ENCODE measurements around the gene NT5C1A.

Gene NT5C1A

GRCh38 chr1:39659538-39659937 lies 12.4 kb downstream of the NT5C1A start:
- Histone ChIP-seq H3K27ac (ENCODE audit: low read length) (no peak overlapping the region), H3K79me2 (ENCODE audit: low read length) (no peaks in the 10 kb centered on the region), H3K9me3 (ENCODE audit: insufficient read depth, low read length) (no peaks in the 10 kb centered on the region), H2AFZ (ENCODE audit: low read depth, low read length) (no peak overlapping the region), H3K9ac (ENCODE audit: low read length) (no peak overlapping the region), H3K4me3 (ENCODE audit: low read length) (no peak overlapping the region), H3K4me2 (ENCODE audit: low read length) (no peak overlapping the region), H3K27me3 (ENCODE audit: low read depth, low read length) (no peaks in the 10 kb centered on the region), H3K4me1 (ENCODE audit: low read length) (peaks cover 20% of the 10 kb centered on the region), H4K20me1 (ENCODE audit: insufficient read depth, low read length) (no peaks in the 10 kb centered on the region), H3K36me3 (replicated peaks; ENCODE audit: low read depth, low read length) (no peaks in the 10 kb centered on the region)
- TF ChIP-seq EZH2phosphoT487 (IDR thresholded peaks at IDR 0.05; ENCODE audit: low read depth): no peak
- no peak for TF ChIP-seq CTCF (IDR thresholded peaks at IDR 0.05; ENCODE audit: low read depth, low read length)

- H2AFZ ChIP-seq (ENCODE audit: low read depth, low read length): no peak overlapping the region
- H3K27ac ChIP-seq (ENCODE audit: low read length): no peak overlapping the region
- H4K20me1 ChIP-seq (ENCODE audit: insufficient read depth, low read length): no peaks in the 10 kb centered on the region
- no peak overlapping the region for H3K9ac ChIP-seq (ENCODE audit: low read length)
- TF ChIP-seq CTCF (IDR thresholded peaks at IDR 0.05; ENCODE audit: low read depth, low read length) (no peak), EZH2phosphoT487 (IDR thresholded peaks at IDR 0.05; ENCODE audit: low read depth) (no peak)
- no peaks in the 10 kb centered on the region for H3K79me2 ChIP-seq (ENCODE audit: low read length)
- H3K27me3 ChIP-seq (ENCODE audit: low read depth, low read length): no peaks in the 10 kb centered on the region
- no peak overlapping the region for H3K4me3 ChIP-seq (ENCODE audit: low read length)
- no peak overlapping the region for H3K4me2 ChIP-seq (ENCODE audit: low read length)
- H3K9me3 ChIP-seq (ENCODE audit: insufficient read depth, low read length): no peaks in the 10 kb centered on the region
- no peaks in the 10 kb centered on the region for H3K36me3 ChIP-seq (replicated peaks; ENCODE audit: low read depth, low read length)
- peaks cover 20% of the 10 kb centered on the region for H3K4me1 ChIP-seq (ENCODE audit: low read length)
Observed at GRCh38 chr1:39659110-39659509, 12.8 kb downstream of the NT5C1A start.

GRCh38 chr1:39657923-39658485 lies 13.9 kb downstream of the NT5C1A start:
- peak; percentile 71 for TF ChIP-seq CTCF (IDR thresholded peaks at IDR 0.05; ENCODE audit: low read depth, low read length)
- no peak for TF ChIP-seq EZH2phosphoT487 (IDR thresholded peaks at IDR 0.05; ENCODE audit: low read depth)
- Histone ChIP-seq H3K27me3 (ENCODE audit: low read depth, low read length) (no peaks in the 10 kb centered on the region), H3K79me2 (ENCODE audit: low read length) (no peaks in the 10 kb centered on the region), H3K9me3 (ENCODE audit: insufficient read depth, low read length) (no peaks in the 10 kb centered on the region), H3K36me3 (replicated peaks; ENCODE audit: low read depth, low read length) (no peaks in the 10 kb centered on the region), H3K4me3 (ENCODE audit: low read length) (peak overlapping the region; percentile 82), H3K4me1 (ENCODE audit: low read length) (peaks cover 18% of the 10 kb centered on the region), H3K9ac (ENCODE audit: low read length) (peak overlapping the region; percentile 66), H2AFZ (ENCODE audit: low read depth, low read length) (peak overlapping the region; percentile 96), H4K20me1 (ENCODE audit: insufficient read depth, low read length) (no peaks in the 10 kb centered on the region), H3K4me2 (ENCODE audit: low read length) (peak overlapping the region; percentile 95), H3K27ac (ENCODE audit: low read length) (no peak overlapping the region)

- no peak overlapping the region for H2AFZ ChIP-seq (ENCODE audit: low read depth, low read length)
- H3K9me3 ChIP-seq (ENCODE audit: insufficient read depth, low read length): no peaks in the 10 kb centered on the region
- H3K27me3 ChIP-seq (ENCODE audit: low read depth, low read length): no peaks in the 10 kb centered on the region
- H3K79me2 ChIP-seq (ENCODE audit: low read length): no peaks in the 10 kb centered on the region
- H3K4me3 ChIP-seq (ENCODE audit: low read length): peak overlapping the region; percentile 82
- H3K36me3 ChIP-seq (replicated peaks; ENCODE audit: low read depth, low read length): no peaks in the 10 kb centered on the region
- H3K9ac ChIP-seq (ENCODE audit: low read length): peak overlapping the region; percentile 66
- H3K4me2 ChIP-seq (ENCODE audit: low read length): peak overlapping the region; percentile 95
- TF ChIP-seq EZH2phosphoT487 (IDR thresholded peaks at IDR 0.05; ENCODE audit: low read depth): no peak
- no peak for TF ChIP-seq CTCF (IDR thresholded peaks at IDR 0.05; ENCODE audit: low read depth, low read length)
- H3K27ac ChIP-seq (ENCODE audit: low read length): no peak overlapping the region
- peaks cover 12% of the 10 kb centered on the region for H3K4me1 ChIP-seq (ENCODE audit: low read length)
- no peaks in the 10 kb centered on the region for H4K20me1 ChIP-seq (ENCODE audit: insufficient read depth, low read length)
Observed at GRCh38 chr1:39657402-39657801, 14.5 kb downstream of the NT5C1A start.
